Activated CD8-positive, alpha-beta T cell treated with anti-CD3 and anti-CD28 coated beads for 36 hours (primary cell): ENCODE measurements around the gene ANXA5. TPM values are rescaled to one million over a fixed set of nuclear protein-coding genes. Genes with fewer than 3 reads are reported as not detected.

Experiments used
- ATAC-seq: fragments of 200-7000 bp; cut with Tn5 transposase; one replicate; pipeline ENCODE4 v1.10.0; 2021; ENCODE audit warnings: mild to moderate bottlenecking, moderate library complexity
- CTCF ChIA-PET: fragments of 350-600 bp; sonication (Branson Sonifier 250); formaldehyde crosslinking; loops from one replicate; lab custom pipeline; 2021; ENCODE audit warnings: antibody characterized with exemption; lab: Charles Lee
- POLR2A ChIA-PET: fragments of 350-600 bp; sonication (Branson Sonifier 250); formaldehyde crosslinking; loops from one replicate; lab custom pipeline; 2021; ENCODE audit warnings: antibody characterized with exemption; lab: Charles Lee
- DNase-seq: peaks from one replicate; pipeline ENCODE4 v3.0.0-alpha.2; 2020
- H3K27ac Mint-ChIP-seq: one replicate; pipeline ENCODE4 v1.8.0; 2021; ENCODE audit warnings: mild to moderate bottlenecking, mixed read lengths
- H3K27me3 Mint-ChIP-seq: one replicate; pipeline ENCODE4 v1.8.0; 2021; ENCODE audit warnings: mixed read lengths
- H3K36me3 Mint-ChIP-seq: one replicate; pipeline ENCODE4 v1.8.0; 2021; ENCODE audit warnings: low read depth, mixed read lengths
- H3K4me1 Mint-ChIP-seq: one replicate; pipeline ENCODE4 v1.8.0; 2021; ENCODE audit warnings: low read depth, mixed read lengths
- H3K4me3 Mint-ChIP-seq: one replicate; pipeline ENCODE4 v1.8.0; 2021; ENCODE audit warnings: mild to moderate bottlenecking, moderate library complexity, mixed read lengths
- H3K9me3 Mint-ChIP-seq: one replicate; pipeline ENCODE4 v1.8.0; 2021; ENCODE audit warnings: mixed read lengths
- CTCF ChIP-seq: fragments of 200-600 bp; IDR thresholded peaks from one replicate; pipeline ENCODE4 v1.8.0; 2022; ENCODE audit warnings: antibody characterized with exemption, mild to moderate bottlenecking
- intact Hi-C: fragments of 100-400 bp; cut with micrococcal nuclease; formaldehyde crosslinking; loops from one replicate; pipeline ENCODE4 v1.10.0; 2022
- total RNA-seq, 2 experiments: library from RNA; stranded (reverse); gene quantifications; one replicate each; pipeline ENCODE4 v1.2.3, GENCODE V29; 2021

Gene ANXA5
- total RNA-seq, 2 experiments from 2014 or later: 31.4 to 34.1 TPM

- ATAC-seq: peak; percentile 96
- no peaks in the 10 kb centered on the region for H3K9me3 Mint-ChIP-seq
- H3K4me1 Mint-ChIP-seq: peaks cover 3% of the 10 kb centered on the region
- peak; percentile 27 for DNase-seq
- CTCF ChIA-PET: interaction anchor here (0.6 to 1.8 kb wide), 2 partner anchors 14 to 35 kb away, joined by 3 to 6 read pairs; no protein-coding TSS in a partner anchor
- POLR2A ChIA-PET: no interaction called here
- TF ChIP-seq CTCF: peak; percentile 82
- intact Hi-C loops: loop anchor here (5.0 kb wide), 1 partner anchor 244 kb away; no protein-coding TSS in a partner anchor
- no peaks in the 10 kb centered on the region for H3K36me3 Mint-ChIP-seq
- H3K4me3 Mint-ChIP-seq: no peak overlapping the region
- H3K27me3 Mint-ChIP-seq: peaks cover 4% of the 10 kb centered on the region
- H3K27ac Mint-ChIP-seq: no peak overlapping the region
Observed at GRCh38 chr4:121726642-121727268, 30.0 kb upstream of the ANXA5 start.

GRCh38 chr4:121724671-121725070 is 27.9 kb upstream of the ANXA5 start:
- ChIA-PET CTCF (interaction anchor here (1.2 to 1.6 kb wide), 3 partner anchors 79 to 354 kb away, joined by 3 to 6 read pairs (median 5); no protein-coding TSS in a partner anchor), POLR2A (interaction anchor here (0.6 to 1.2 kb wide), 3 partner anchors 10 to 171 kb away, joined by 3 to 4 read pairs (median 3); no protein-coding TSS in a partner anchor)
- no peaks in the 10 kb centered on the region for H3K36me3 Mint-ChIP-seq
- intact Hi-C loops: loop anchor here (5.0 kb wide), 1 partner anchor 242 kb away; no protein-coding TSS in a partner anchor
- no peak for DNase-seq
- H3K27ac Mint-ChIP-seq: no peak overlapping the region
- no peak for ATAC-seq
- H3K9me3 Mint-ChIP-seq: no peaks in the 10 kb centered on the region
- H3K4me3 Mint-ChIP-seq: no peak overlapping the region
- peaks cover 3% of the 10 kb centered on the region for H3K4me1 Mint-ChIP-seq
- TF ChIP-seq CTCF: no peak
- peaks cover 4% of the 10 kb centered on the region for H3K27me3 Mint-ChIP-seq

GRCh38 chr4:121721700-121722099 is 24.9 kb upstream of the ANXA5 start:
- ATAC-seq (no peak), DNase-seq (no peak)
- no peak for TF ChIP-seq CTCF
- intact Hi-C loops: no loop called here
- CTCF ChIA-PET: no interaction called here
- H3K9me3 Mint-ChIP-seq: no peaks in the 10 kb centered on the region
- H3K27ac Mint-ChIP-seq: no peak overlapping the region
- POLR2A ChIA-PET: interaction anchor here (1.0 kb wide), 1 partner anchor 219 kb away, joined by 3 read pairs; no protein-coding TSS in a partner anchor
- H3K4me3 Mint-ChIP-seq: no peak overlapping the region
- H3K36me3 Mint-ChIP-seq: no peaks in the 10 kb centered on the region
- H3K4me1 Mint-ChIP-seq: peaks cover under 1% of the 10 kb centered on the region
- H3K27me3 Mint-ChIP-seq: peaks cover 8% of the 10 kb centered on the region

GRCh38 chr4:121720109-121720508 is 23.3 kb upstream of the ANXA5 start:
- Mint-ChIP-seq H3K36me3 (no peaks in the 10 kb centered on the region), H3K27me3 (peaks cover 13% of the 10 kb centered on the region), H3K9me3 (no peaks in the 10 kb centered on the region), H3K27ac (no peak overlapping the region), H3K4me1 (no peaks in the 10 kb centered on the region), H3K4me3 (no peak overlapping the region)
- DNase-seq: no peak
- POLR2A ChIA-PET: no interaction called here
- TF ChIP-seq CTCF: no peak
- intact Hi-C loops: no loop called here
- ATAC-seq: no peak
- CTCF ChIA-PET: no interaction called here

- Mint-ChIP-seq H3K27me3 (peaks cover 21% of the 10 kb centered on the region), H3K9me3 (no peaks in the 10 kb centered on the region), H3K4me3 (no peak overlapping the region), H3K4me1 (no peaks in the 10 kb centered on the region), H3K36me3 (no peaks in the 10 kb centered on the region), H3K27ac (no peak overlapping the region)
- no peak for ATAC-seq
- intact Hi-C loops: no loop called here
- TF ChIP-seq CTCF: no peak
- POLR2A ChIA-PET: no interaction called here
- CTCF ChIA-PET: no interaction called here
- no peak for DNase-seq
Observed at GRCh38 chr4:121717680-121718237, 21.0 kb upstream of the ANXA5 start.
